A549 (cell line): ENCODE measurements around the gene JAZF1. TPM values are rescaled to one million over a fixed set of nuclear protein-coding genes. Genes with fewer than 3 reads are reported as not detected.
"Not testable (repeated sequence)": the region's sequence is repeated elsewhere in the genome, so short reads cannot be mapped to it uniquely, and the experiment has no call there.

Source experiments
- ATAC-seq, 2 experiments: fragments of 200-7000 bp in 1 of 2; fragments of >200 bp in 1 of 2; cut with Nextera tagmentation in 1 of 2; cut with Tn5 transposase in 1 of 2; 3 replicates each; pipeline versions ENCODE4 v1.8.0 to v1.9.1; 2018 to 2020; ENCODE audit warnings: mild to moderate bottlenecking in 1 of 2, moderate library complexity in 1 of 2
- CTCF ChIA-PET: fragments of 300-600 bp; sonication (Branson Sonifier 250); formaldehyde crosslinking; extraction: SDS; loops from one replicate; lab custom pipeline; 2021; ENCODE audit warnings: antibody characterized with exemption, inconsistent platforms; lab: Yijun Ruan, JAX
- POLR2A ChIA-PET: fragments of 350-600 bp; formaldehyde crosslinking; extraction: SDS; loops from one replicate; lab custom pipeline; 2021; ENCODE audit warnings: antibody characterized with exemption, inconsistent platforms; lab: Yijun Ruan, JAX
- DNase-seq, 2 experiments: peaks; one replicate each; pipeline versions ENCODE4 v3.0.0 to v3.0.0-alpha.2; 2011 to 2016; ENCODE audit warnings: low read depth in 1 of 2, low spot score in 1 of 2
- FAIRE-seq: peaks from 2 replicates; lab custom pipeline; 2011; peaks lifted over from hg19 to GRCh38; lab: Jason Lieb, UNC
- H3K27ac ChIP-seq, 2 experiments: fragments of >200 bp; sonication (Bioruptor Twin); formaldehyde crosslinking; 3 replicates each; pipeline ENCODE4 v1.5.1; 2016 to 2017
- H3K4me1 ChIP-seq: fragments of >200 bp; sonication (Bioruptor Twin); formaldehyde crosslinking; 3 replicates; pipeline ENCODE4 v1.6.1; 2016
- H3K4me2 ChIP-seq: fragments of >200 bp; sonication (Bioruptor Twin); formaldehyde crosslinking; 3 replicates; pipeline ENCODE4 v1.6.1; 2016
- H3K4me3 ChIP-seq: fragments of >200 bp; sonication (Bioruptor Twin); formaldehyde crosslinking; 3 replicates; pipeline ENCODE4 v1.5.1; 2016
- H3K9me3 ChIP-seq: fragments of >200 bp; sonication (Bioruptor Twin); formaldehyde crosslinking; 3 replicates; pipeline ENCODE4 v1.6.1; 2016
- HOXA7 ChIP-seq: fragments of 250-450 bp; sonication (Bioruptor Pico); IDR thresholded peaks from 2 replicates; pipeline ENCODE4 v1.5.0; 2020; ENCODE audit warnings: mild to moderate bottlenecking, moderate library complexity
- HOXB13 ChIP-seq: fragments of 250-450 bp; sonication (Bioruptor Pico); IDR thresholded peaks from 2 replicates; pipeline ENCODE4 v1.5.0; 2020; ENCODE audit warnings: low read depth, mild to moderate bottlenecking, moderate library complexity
- HOXB5 ChIP-seq: fragments of 250-450 bp; sonication (Bioruptor Pico); IDR thresholded peaks from 2 replicates; pipeline ENCODE4 v1.5.0; 2020; ENCODE audit warnings: mild to moderate bottlenecking, moderate library complexity
- JUNB ChIP-seq: fragments of >200 bp; sonication (Bioruptor Twin); formaldehyde crosslinking; IDR thresholded peaks from 2 replicates; pipeline ENCODE4 v1.6.1; 2016
- MAFK ChIP-seq: fragments of 450-650 bp; IDR thresholded peaks from 2 replicates; pipeline ENCODE4 v1.6.1; 2014; ENCODE audit not compliant: partially characterized antibody
- MAZ ChIP-seq: fragments of 150-350 bp; IDR thresholded peaks from 2 replicates; pipeline ENCODE4 v1.6.1; 2014; ENCODE audit warnings: antibody characterized with exemption, low read depth, low read length, borderline replicate concordance
- NPAS2 ChIP-seq: fragments of 250-450 bp; sonication (Bioruptor Pico); IDR thresholded peaks from 2 replicates; pipeline ENCODE4 v1.8.0; 2022; ENCODE audit warnings: mild to moderate bottlenecking, moderate library complexity, borderline replicate concordance
- PHF8 ChIP-seq: fragments of 200-600 bp; sonication (generic); IDR thresholded peaks from 2 replicates; pipeline ENCODE4 v1.6.1; 2016; ENCODE audit warnings: low read depth, mild to moderate bottlenecking, antibody characterized with exemption, moderate library complexity, borderline replicate concordance
- RAD21 ChIP-seq, 2 experiments: fragments of >200 bp in 1 of 2; sonication (Bioruptor Twin) in 1 of 2; formaldehyde crosslinking in 1 of 2; IDR thresholded peaks in 1 of 2; conservative IDR thresholded peaks in 1 of 2; 2 replicates in 1 of 2; 3 replicates in 1 of 2; pipeline ENCODE4 v1.6.1; 2012 to 2018; ENCODE audit warnings: inconsistent platforms in 1 of 2
- TP53 ChIP-seq: fragments of 250-450 bp; sonication (Bioruptor Pico); IDR thresholded peaks from 2 replicates; pipeline ENCODE4 v1.5.0; 2021; ENCODE audit warnings: mild to moderate bottlenecking, moderate library complexity
- ZC3H11A ChIP-seq: fragments of 450-650 bp; IDR thresholded peaks from 2 replicates; pipeline ENCODE4 v1.6.1; 2014; ENCODE audit warnings: antibody characterized with exemption, mild to moderate bottlenecking
- ZFP36 ChIP-seq: fragments of 450-650 bp; IDR thresholded peaks from 2 replicates; pipeline ENCODE4 v1.6.1; 2014; ENCODE audit warnings: borderline replicate concordance; ENCODE audit not compliant: partially characterized antibody
- ZSCAN20 ChIP-seq: fragments of 250-450 bp; sonication (Bioruptor Pico); IDR thresholded peaks from 2 replicates; pipeline ENCODE4 v1.8.0; 2022; ENCODE audit warnings: mild to moderate bottlenecking, moderate library complexity
- WGBS: methylation state at CpG from one replicate; pipeline ENCODE4 v1.1.6; 2017; ENCODE audit errors: missing lambda C conversion rate; 5-methylcytosine and 5-hydroxymethylcytosine counted together
- polyA plus RNA-seq, 4 experiments: library from polyadenylated mRNA; depleted of rRNA in 3 of 4; stranded (reverse); fragments of >200 nt; fragmentation: RNase III in 1 of 4; extraction: RNeasy Plus Mini Kit Qiagen cat#74134 plus additional on column Dnase treatment in 1 of 4; gene quantifications; 2 replicates in 3 of 4; 3 replicates in 1 of 4; pipeline ENCODE4 v1.2.3, GENCODE V29; 2011 to 2017
- TF ChIP-seq, protein P1 (sequence below): fragments of 150-350 bp; IDR thresholded peaks from 2 replicates; pipeline ENCODE4 v1.6.1; 2014; ENCODE audit warnings: low read depth, mild to moderate bottlenecking, low read length
- TF ChIP-seq, protein P2 (sequence below): fragments of >200 bp; sonication (Bioruptor Twin); formaldehyde crosslinking; IDR thresholded peaks from 3 replicates; pipeline ENCODE4 v1.6.1; 2016
- TF ChIP-seq, protein P3 (sequence below): fragments of 250-450 bp; sonication (Bioruptor Pico); IDR thresholded peaks from 2 replicates; pipeline ENCODE4 v1.5.0; 2021; ENCODE audit warnings: mild to moderate bottlenecking, moderate library complexity, borderline replicate concordance
- TF ChIP-seq, protein P4 (sequence below): IDR thresholded peaks from 2 replicates; pipeline ENCODE4 v1.6.1; 2012; ENCODE audit warnings: low read depth, borderline replicate concordance

JAZF1 gene
- polyA plus RNA-seq, 2 of the 4 experiments (the other 2 are of a cell fraction), result 1.9 to 2.8 TPM

DNA sequence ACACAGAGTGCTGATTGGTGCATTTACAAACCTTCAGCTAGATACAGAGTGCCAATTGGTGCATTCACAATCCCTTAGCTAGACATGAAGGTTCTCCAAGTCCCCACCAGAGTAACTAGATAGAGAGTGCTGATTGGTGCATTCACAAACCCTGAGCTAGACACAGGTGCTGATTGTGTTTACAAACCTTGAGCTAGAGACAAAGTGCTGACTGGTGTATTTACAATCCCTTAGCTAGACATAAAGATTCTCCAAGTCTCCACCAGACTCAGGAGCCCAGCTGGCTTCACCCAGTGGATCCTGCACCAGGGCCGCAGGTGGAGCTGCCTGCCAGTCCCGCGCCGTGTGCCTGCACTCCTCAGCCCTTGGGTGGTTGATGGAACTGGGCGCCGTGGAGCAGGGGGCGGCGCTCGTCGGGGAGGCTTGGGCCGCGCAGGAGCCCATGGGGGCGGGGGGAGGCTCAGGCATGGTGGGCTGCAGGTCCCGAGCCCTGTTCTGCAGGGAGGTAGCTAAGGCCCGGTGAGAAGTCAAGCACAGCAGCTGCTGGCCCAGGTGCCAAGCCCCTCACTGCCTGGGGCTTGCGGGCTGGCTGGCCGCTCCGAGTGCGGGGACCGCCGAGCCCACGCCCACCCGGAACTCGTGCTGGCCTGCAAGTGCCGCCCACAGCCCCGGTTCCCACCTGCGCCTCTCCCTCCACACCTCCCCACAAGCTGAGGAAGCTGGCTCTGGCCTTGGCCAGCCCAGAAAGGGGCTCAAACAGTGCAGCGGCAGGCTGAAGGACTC, 323.7 kb downstream of the JAZF1 start:
- POLR2A ChIA-PET, H3K4me3 ChIP-seq, H3K9me3 ChIP-seq, DNase-seq, H3K27ac ChIP-seq, FAIRE-seq, ATAC-seq, H3K4me2 ChIP-seq, H3K4me1 ChIP-seq, CTCF ChIA-PET: not testable (repeated sequence)
- TF ChIP-seq MAFK, result peak; percentile 74
- WGBS, result 100% methylated on average over 3 of the region's 28 CpGs

DNA sequence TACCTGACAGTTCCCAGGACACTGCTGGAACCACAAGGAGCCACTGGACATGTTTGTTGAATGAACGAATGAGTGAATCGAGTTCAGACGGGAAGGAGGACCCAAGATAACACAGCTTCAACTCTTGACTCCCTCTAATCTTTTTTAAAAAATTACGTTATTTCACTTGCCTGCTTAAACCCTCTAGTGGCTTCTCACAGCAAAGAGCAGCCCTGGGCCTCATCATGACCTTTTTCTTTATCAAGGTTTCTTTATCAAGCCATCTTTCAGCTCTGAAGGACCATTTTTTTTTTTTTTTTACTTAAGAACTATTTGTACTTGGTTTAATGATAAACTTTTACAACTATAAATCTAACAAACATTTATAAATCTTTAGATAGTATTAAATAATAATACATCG, 330.1 kb downstream of the JAZF1 start:
- DNase-seq (no peak), ATAC-seq (no peak), FAIRE-seq (no peak)
- WGBS, result 89% methylated on average over 5 of the region's 5 CpGs
- ChIA-PET CTCF (interaction anchor here (0.7 to 1.0 kb wide), 2 partner anchors 13 to 138 kb away, joined by 4 to 6 read pairs; no protein-coding TSS in a partner anchor), POLR2A (no interaction called here)
- Histone ChIP-seq H3K4me3 (no peak overlapping the region), H3K4me2 (no peak overlapping the region), H3K27ac (no peak overlapping the region), H3K9me3 (no peaks in the 10 kb centered on the region), H3K4me1 (no peaks in the 10 kb centered on the region)
- TF ChIP-seq, protein P1, sequence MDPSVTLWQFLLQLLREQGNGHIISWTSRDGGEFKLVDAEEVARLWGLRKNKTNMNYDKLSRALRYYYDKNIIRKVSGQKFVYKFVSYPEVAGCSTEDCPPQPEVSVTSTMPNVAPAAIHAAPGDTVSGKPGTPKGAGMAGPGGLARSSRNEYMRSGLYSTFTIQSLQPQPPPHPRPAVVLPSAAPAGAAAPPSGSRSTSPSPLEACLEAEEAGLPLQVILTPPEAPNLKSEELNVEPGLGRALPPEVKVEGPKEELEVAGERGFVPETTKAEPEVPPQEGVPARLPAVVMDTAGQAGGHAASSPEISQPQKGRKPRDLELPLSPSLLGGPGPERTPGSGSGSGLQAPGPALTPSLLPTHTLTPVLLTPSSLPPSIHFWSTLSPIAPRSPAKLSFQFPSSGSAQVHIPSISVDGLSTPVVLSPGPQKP, result no peak
- TF ChIP-seq ZFP36 (no peak), RAD21 (conservative IDR thresholded peaks at IDR 0.05 in 1 of 2, IDR thresholded peaks at IDR 0.05 in 1 of 2) (no peak), HOXB13 (CRISPR knock-in tag) (no peak)
- TF ChIP-seq, protein P2, sequence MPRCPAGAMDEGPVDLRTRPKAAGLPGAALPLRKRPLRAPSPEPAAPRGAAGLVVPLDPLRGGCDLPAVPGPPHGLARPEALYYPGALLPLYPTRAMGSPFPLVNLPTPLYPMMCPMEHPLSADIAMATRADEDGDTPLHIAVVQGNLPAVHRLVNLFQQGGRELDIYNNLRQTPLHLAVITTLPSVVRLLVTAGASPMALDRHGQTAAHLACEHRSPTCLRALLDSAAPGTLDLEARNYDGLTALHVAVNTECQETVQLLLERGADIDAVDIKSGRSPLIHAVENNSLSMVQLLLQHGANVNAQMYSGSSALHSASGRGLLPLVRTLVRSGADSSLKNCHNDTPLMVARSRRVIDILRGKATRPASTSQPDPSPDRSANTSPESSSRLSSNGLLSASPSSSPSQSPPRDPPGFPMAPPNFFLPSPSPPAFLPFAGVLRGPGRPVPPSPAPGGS, result no peak

DNA sequence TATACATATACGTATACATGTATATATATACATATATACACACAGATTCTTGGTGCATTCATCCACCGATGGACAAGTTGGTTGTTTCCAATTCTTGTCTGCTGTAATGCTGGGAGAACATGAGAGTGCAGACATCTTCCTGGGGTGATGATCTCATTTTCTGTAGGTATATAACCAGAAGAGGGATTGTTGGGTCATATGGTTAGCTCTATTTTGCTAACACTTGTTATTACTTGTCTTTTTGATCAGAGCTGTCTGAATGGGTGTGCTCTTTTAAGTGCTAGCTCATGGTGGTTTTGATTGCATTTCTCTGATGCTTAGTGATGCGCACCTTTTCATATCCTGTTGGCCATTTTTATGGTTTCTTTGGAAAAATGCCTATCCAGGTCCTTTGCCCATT, 334.2 kb downstream of the JAZF1 start:
- CTCF ChIA-PET, result interaction anchor here (0.8 to 1.6 kb wide), 4 partner anchors 11 to 250 kb away, joined by 3 to 6 read pairs (median 3); no protein-coding TSS in a partner anchor
- WGBS, result 96% methylated on average over 3 of the region's 3 CpGs

DNA sequence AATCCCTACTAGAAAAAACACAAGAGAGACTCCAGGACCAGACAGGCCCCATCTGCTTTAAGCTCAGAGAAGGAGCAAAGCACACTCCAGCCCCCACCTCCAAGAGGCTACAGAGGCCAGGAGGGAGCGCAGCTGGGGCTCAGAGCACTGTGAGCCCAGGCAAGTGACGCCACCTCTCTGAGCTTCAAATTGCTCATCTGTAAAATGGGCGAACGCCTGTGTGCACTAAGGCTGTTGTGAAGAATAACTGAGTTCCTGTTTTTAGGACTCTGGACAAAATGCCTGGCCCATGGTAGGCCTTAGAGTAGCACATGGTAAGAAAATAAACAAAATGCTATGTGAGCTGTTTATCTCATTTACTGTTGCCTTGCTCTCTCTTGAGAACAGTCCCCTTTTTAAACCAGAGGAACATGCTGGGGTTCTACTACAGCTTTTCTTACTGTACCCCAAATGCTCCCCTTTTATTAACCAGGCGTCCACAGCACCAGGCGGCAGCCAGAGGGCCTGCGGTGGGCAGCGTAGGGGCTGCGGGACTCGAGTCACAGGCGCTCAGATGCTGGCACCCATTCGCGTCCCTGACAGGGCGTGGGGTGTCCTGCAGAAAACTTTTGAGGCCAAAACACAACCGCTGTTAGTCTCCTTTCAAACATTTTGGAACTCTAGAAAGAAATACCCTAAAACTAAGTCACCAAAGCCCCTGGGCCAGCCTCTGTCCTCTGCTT, 336.9 kb downstream of the JAZF1 start:
- Histone ChIP-seq H3K4me3 (no peak overlapping the region), H3K27ac (no peak overlapping the region), H3K9me3 (no peaks in the 10 kb centered on the region), H3K4me2 (no peak overlapping the region), H3K4me1 (no peaks in the 10 kb centered on the region)
- FAIRE-seq, result no peak
- no peak for ATAC-seq
- TF ChIP-seq NPAS2 (CRISPR knock-in tag) (no peak), ZSCAN20 (no peak), HOXB13 (CRISPR knock-in tag) (no peak), HOXB5 (CRISPR knock-in tag) (no peak), TP53 (CRISPR knock-in tag) (no peak), HOXA7 (CRISPR knock-in tag) (no peak), ZC3H11A (no peak), MAZ (no peak)
- TF ChIP-seq, protein P3, sequence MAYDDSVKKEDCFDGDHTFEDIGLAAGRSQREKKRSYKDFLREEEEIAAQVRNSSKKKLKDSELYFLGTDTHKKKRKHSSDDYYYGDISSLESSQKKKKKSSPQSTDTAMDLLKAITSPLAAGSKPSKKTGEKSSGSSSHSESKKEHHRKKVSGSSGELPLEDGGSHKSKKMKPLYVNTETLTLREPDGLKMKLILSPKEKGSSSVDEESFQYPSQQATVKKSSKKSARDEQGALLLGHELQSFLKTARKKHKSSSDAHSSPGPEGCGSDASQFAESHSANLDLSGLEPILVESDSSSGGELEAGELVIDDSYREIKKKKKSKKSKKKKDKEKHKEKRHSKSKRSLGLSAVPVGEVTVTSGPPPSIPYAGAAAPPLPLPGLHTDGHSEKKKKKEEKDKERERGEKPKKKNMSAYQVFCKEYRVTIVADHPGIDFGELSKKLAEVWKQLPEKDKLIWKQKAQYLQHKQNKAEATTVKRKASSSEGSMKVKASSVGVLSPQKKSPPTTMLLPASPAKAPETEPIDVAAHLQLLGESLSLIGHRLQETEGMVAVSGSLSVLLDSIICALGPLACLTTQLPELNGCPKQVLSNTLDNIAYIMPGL (CRISPR knock-in tag), result no peak
- TF ChIP-seq, protein P4, sequence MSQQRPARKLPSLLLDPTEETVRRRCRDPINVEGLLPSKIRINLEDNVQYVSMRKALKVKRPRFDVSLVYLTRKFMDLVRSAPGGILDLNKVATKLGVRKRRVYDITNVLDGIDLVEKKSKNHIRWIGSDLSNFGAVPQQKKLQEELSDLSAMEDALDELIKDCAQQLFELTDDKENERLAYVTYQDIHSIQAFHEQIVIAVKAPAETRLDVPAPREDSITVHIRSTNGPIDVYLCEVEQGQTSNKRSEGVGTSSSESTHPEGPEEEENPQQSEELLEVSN, result no peak
- 92% methylated on average over 15 of the region's 15 CpGs for WGBS
- POLR2A ChIA-PET, result no interaction called here
- CTCF ChIA-PET, result interaction anchor here (0.6 to 1.6 kb wide), 3 partner anchors 8 to 634 kb away, joined by 3 to 4 read pairs (median 3); no protein-coding TSS in a partner anchor
- no peak for DNase-seq

More for the DNA sequence above, 334.2 kb downstream of the JAZF1 start:
- Histone ChIP-seq H3K27ac (no peak overlapping the region), H3K4me1 (no peaks in the 10 kb centered on the region), H3K4me3 (no peak overlapping the region), H3K4me2 (no peak overlapping the region), H3K9me3 (no peaks in the 10 kb centered on the region)
- DNase-seq (no peak), ATAC-seq (no peak), FAIRE-seq (no peak)
- no peak for TF ChIP-seq HOXB13 (CRISPR knock-in tag)
- TF ChIP-seq JUNB, result no peak
- TF ChIP-seq PHF8, result no peak
- POLR2A ChIA-PET, result no interaction called here
